ENCODE data around the gene ARF3. TPM values are rescaled to one million over a fixed set of nuclear protein-coding genes. Genes with fewer than 3 reads are reported as not detected.

ARF3 gene
- total RNA-seq, 4 donors from 2014 or later: 92.7 to 177 (median 136) TPM

DNA sequence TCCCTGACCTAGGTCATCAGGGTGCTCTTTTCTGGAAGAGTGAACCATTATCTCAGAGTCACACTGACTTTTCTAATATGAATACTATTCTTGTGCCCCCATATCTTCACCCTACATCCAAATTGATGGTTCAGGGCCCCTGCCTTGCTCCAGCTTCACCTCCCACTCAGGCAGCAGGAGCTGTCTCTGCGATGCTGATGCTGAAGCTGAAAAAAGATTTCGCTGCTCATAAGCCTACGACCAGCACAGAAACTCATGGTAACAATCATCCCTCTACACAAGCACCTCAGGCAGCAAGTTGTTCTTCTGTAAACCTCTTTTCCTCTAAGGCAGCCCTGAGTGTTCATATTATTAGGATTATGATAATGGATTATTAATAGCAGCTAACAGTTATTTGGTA, 3.2 kb downstream of the ARF3 start:
- intact Hi-C loops (cut with DNase I): no loop called here
- peaks cover 0 to 5% of the 10 kb centered on the region in 2 donors for H3K36me3 ChIP-seq
- TF ChIP-seq POLR2A (IDR thresholded peaks at IDR 0.05) (no peak), CTCF (IDR thresholded peaks at IDR 0.05) (no peak)
- WGBS, 2 donors: 97 to 99% methylated on average over 3 of the region's 3 CpGs
- no peaks in the 10 kb centered on the region for H3K27me3 ChIP-seq
- no peak for DNase-seq
- H3K27ac ChIP-seq: no peak overlapping the region
- H3K4me3 ChIP-seq (replicated peaks in 1 of 3): no peak overlapping the region
- peaks cover 17 to 26% of the 10 kb centered on the region in 2 donors for H3K4me1 ChIP-seq
- no peaks in the 10 kb centered on the region for H3K9me3 ChIP-seq

GRCh38 chr12:48952691-48953090, 4.6 kb downstream of the ARF3 start:
- no peak for DNase-seq
- 85 to 86% methylated on average over 4 of the region's 4 CpGs for WGBS, 2 donors
- H3K27ac ChIP-seq: no peak overlapping the region
- H3K9me3 ChIP-seq: no peaks in the 10 kb centered on the region
- H3K4me1 ChIP-seq: peaks cover 25 to 28% of the 10 kb centered on the region in 2 donors
- no peak for TF ChIP-seq CTCF (IDR thresholded peaks at IDR 0.05)
- TF ChIP-seq POLR2A (IDR thresholded peaks at IDR 0.05): no peak
- H3K36me3 ChIP-seq: peaks cover 0 to 5% of the 10 kb centered on the region in 2 donors
- no peak overlapping the region for H3K4me3 ChIP-seq (replicated peaks in 1 of 3)
- intact Hi-C loops (cut with DNase I): no loop called here
- H3K27me3 ChIP-seq: no peaks in the 10 kb centered on the region

- Histone ChIP-seq H3K27ac (peak overlapping the region; percentile 23 to 91 (median 69)), H3K4me3 (replicated peaks in 1 of 3) (no peak overlapping the region), H3K36me3 (peaks cover 0 to 1% of the 10 kb centered on the region in 2 donors), H3K4me1 (peaks cover 42 to 54% of the 10 kb centered on the region in 2 donors), H3K27me3 (no peaks in the 10 kb centered on the region), H3K9me3 (no peaks in the 10 kb centered on the region)
- no peak for TF ChIP-seq CTCF (IDR thresholded peaks at IDR 0.05)
- DNase-seq: no peak
- WGBS, 2 donors: 95 to 97% methylated on average over 3 of the region's 3 CpGs
- intact Hi-C loops (cut with DNase I): no loop called here
Observed at GRCh38 chr12:48947727-48948126, 9.6 kb downstream of the ARF3 start.

- intact Hi-C loops (cut with DNase I): no loop called here
- 49 to 52% methylated on average over 6 of the region's 6 CpGs for WGBS, 2 donors
- Histone ChIP-seq H3K36me3 (no peaks in the 10 kb centered on the region), H3K27ac (peak overlapping the region; percentile 23 to 91 (median 69)), H3K4me1 (peaks cover 42 to 62% of the 10 kb centered on the region in 2 donors), H3K4me3 (replicated peaks in 1 of 3) (no peak overlapping the region), H3K27me3 (no peaks in the 10 kb centered on the region), H3K9me3 (no peaks in the 10 kb centered on the region)
- no peak for TF ChIP-seq POLR2A (IDR thresholded peaks at IDR 0.05)
- no peak for TF ChIP-seq CTCF (IDR thresholded peaks at IDR 0.05)
- DNase-seq: peak; percentile 53 to 60
Observed at GRCh38 chr12:48946943-48947342, 10.3 kb downstream of the ARF3 start.

DNA sequence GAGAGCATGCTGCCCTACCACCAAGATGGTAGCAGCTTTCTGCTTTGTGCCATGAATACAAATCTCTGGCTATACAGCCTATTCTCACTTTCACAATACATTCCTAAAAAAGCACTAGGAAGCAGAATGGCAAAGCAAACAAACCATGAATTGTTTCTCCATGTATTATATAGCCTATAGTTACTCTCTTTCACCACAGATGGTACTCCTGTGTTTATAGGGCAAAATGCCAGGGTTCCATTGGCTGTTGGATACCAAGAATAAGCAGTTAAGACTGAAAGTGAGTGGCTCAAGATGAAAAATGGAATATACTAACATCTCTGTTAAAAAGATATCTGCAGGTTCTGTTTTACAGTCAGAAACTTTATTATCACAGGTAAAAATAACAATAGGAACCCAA, 11.1 kb downstream of the ARF3 start:
- no peaks in the 10 kb centered on the region for H3K9me3 ChIP-seq
- no peak overlapping the region for H3K4me3 ChIP-seq (replicated peaks in 1 of 3)
- H3K27ac ChIP-seq: peak overlapping the region; percentile 23 to 91 (median 69)
- H3K36me3 ChIP-seq: no peaks in the 10 kb centered on the region
- intact Hi-C loops (cut with DNase I): no loop called here
- TF ChIP-seq CTCF (IDR thresholded peaks at IDR 0.05): no peak
- TF ChIP-seq POLR2A (IDR thresholded peaks at IDR 0.05): no peak
- H3K27me3 ChIP-seq: no peaks in the 10 kb centered on the region
- H3K4me1 ChIP-seq: peaks cover 42 to 63% of the 10 kb centered on the region in 2 donors
- no peak for DNase-seq
